ENCODE data around the gene CCDC78. TPM values are rescaled to one million over a fixed set of nuclear protein-coding genes. Genes with fewer than 3 reads are reported as not detected.

CCDC78 gene
- total and polyA plus RNA-seq, 2 of the 13 experiments (the other 11 are each of a cell fraction or from before 2014, with no cell fraction given): 0.53 to 1.5 TPM

DNA sequence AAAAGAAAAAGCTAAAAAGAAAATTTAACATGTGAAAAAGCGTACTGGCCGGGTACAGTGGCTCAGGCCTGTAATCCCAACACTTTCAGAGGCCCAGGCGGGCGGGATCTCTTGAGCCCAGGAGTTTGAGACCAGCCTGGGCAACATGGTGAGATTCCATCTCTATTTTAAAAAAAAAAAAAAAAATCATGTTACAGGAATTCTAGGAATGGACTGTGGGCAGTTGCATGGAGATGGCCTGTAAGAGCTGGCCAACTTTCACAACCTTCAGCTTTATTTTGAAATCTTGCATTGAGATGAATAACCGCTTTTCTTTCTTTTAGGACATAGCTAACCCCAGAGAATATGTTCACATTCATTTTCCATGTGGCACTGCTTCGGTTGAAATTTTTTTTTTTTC, 22.8 kb upstream of the CCDC78 start:
- H3K4me2 ChIP-seq (ENCODE audit: low read depth, low read length): no peak overlapping the region
- H3K4me1 ChIP-seq (ENCODE audit: insufficient read depth, low read length): peaks cover 11% of the 10 kb centered on the region
- intact Hi-C loops (cut with micrococcal nuclease; ENCODE audit: unreplicated experiment): no loop called here
- in situ Hi-C loops (cut with HindIII; ENCODE audit: extremely low pct_ligation_motif_present, low pct_unique_long_range_greater_than_20kb): no loop called here
- BruUV-seq (replicated peaks): no TSS peak
- POLR2A ChIA-PET: interaction anchor here (1.0 to 1.2 kb wide), 2 partner anchors 8 to 12 kb away, joined by 4 read pairs; partner anchors contain the start of genes CIAO3 and MSLN
- no peaks in the 10 kb centered on the region for H3K9me3 ChIP-seq (ENCODE audit: low read length)
- no peak overlapping the region for H3K4me3 ChIP-seq (replicated peaks in 1 of 3; ENCODE audit: insufficient read depth in 1 of 3, low read depth in 2 of 3, low read length in 3 of 3)
- no peaks in the 10 kb centered on the region for H4K20me1 ChIP-seq (ENCODE audit: insufficient read depth, low read length)
- no peak overlapping the region for H3K27ac ChIP-seq (ENCODE audit: extremely low read length, insufficient read depth, low read length)
- FAIRE-seq: no peak
- no peak overlapping the region for H3K9ac ChIP-seq (ENCODE audit: insufficient read depth, low read depth, low read length)
- no peak overlapping the region for H2AFZ ChIP-seq (ENCODE audit: low read length)
- H3K36me3 ChIP-seq (replicated peaks in 1 of 2; ENCODE audit: control insufficient read depth in 1 of 2, insufficient read depth in 2 of 2, low read length in 2 of 2): no peaks in the 10 kb centered on the region
- WGBS (ENCODE audit: low lambda C conversion rate): 18% methylated on average over 6 of the region's 6 CpGs
- no peak for DNase-seq (ENCODE audit: low spot score)
- ATAC-seq: no peak
- no peaks in the 10 kb centered on the region for H3K79me2 ChIP-seq (ENCODE audit: insufficient read depth, low read length)
- TF ChIP-seq ZSCAN20 (CRISPR knock-in tag; IDR thresholded peaks at IDR 0.05; ENCODE audit: borderline replicate concordance) (no peak), CEBPB (IDR thresholded peaks at IDR 0.05; ENCODE audit: borderline replicate concordance, low read depth, low read length) (0 out of 2 replicates have a peak, but pooled peaks have one; percentile 34)
- CTCF ChIA-PET (ENCODE audit: low intra/inter-chr PET ratio, low total read pairs): no interaction called here
- H3K27me3 ChIP-seq (ENCODE audit: control insufficient read depth in 1 of 2, insufficient read depth in 2 of 2, low read length in 2 of 2): peaks cover 5 to 43% of the 10 kb centered on the region in 2 experiments; a peak in 4 of 5 replicates

DNA sequence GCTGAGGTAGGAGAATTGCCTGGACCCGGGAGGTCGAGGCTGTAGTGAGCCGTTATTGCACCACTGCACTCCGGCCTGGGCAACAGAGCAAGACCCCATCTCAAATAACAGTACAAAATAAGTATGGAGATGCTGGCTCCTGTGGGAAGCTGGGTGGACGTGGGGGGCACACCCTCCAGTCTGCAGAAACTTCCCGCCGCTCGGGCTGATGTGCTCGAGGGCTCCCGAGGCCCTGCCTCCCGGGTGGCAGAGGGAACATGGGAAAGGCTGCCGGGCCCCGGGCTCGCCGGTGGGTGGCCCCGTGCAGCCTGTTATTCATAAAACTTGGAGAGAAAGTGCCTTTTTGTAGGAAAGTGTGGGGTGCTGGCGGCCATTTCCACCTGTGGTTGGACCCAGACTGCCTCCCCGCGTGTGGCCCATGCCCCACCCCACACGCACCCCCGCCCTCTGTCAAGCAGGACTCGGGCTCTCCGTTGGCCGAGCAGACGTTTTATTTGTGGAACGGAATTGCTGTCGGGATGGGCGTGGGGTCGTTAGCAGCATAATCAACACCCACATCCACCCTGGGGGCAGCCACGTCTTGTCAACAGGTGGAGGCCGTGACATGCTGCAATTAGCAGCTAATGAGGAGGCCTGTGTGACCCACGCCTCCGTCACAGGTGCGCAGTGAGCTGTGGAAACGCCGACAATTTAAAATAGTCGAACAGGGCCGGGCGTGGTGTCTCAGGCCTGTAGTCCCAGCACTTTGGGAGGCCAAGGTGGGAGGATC, 21.9 kb upstream of the CCDC78 start:
- in situ Hi-C loops (cut with HindIII; ENCODE audit: extremely low pct_ligation_motif_present, low pct_unique_long_range_greater_than_20kb) (no loop called here), intact Hi-C loops (cut with micrococcal nuclease; ENCODE audit: unreplicated experiment) (no loop called here)
- Histone ChIP-seq H3K79me2 (ENCODE audit: insufficient read depth, low read length) (no peaks in the 10 kb centered on the region), H2AFZ (ENCODE audit: low read length) (no peak overlapping the region), H3K4me1 (ENCODE audit: insufficient read depth, low read length) (peaks cover 11% of the 10 kb centered on the region), H3K9ac (ENCODE audit: insufficient read depth, low read depth, low read length) (no peak overlapping the region), H3K4me3 (replicated peaks in 1 of 3; ENCODE audit: insufficient read depth in 1 of 3, low read depth in 2 of 3, low read length in 3 of 3) (no peak overlapping the region), H3K27me3 (ENCODE audit: control insufficient read depth in 1 of 2, insufficient read depth in 2 of 2, low read length in 2 of 2) (peaks cover 5 to 38% of the 10 kb centered on the region in 2 experiments; a peak in 4 of 5 replicates), H3K4me2 (ENCODE audit: low read depth, low read length) (no peak overlapping the region), H4K20me1 (ENCODE audit: insufficient read depth, low read length) (no peaks in the 10 kb centered on the region), H3K27ac (ENCODE audit: extremely low read length, insufficient read depth, low read length) (no peak overlapping the region), H3K9me3 (ENCODE audit: low read length) (no peaks in the 10 kb centered on the region), H3K36me3 (replicated peaks in 1 of 2; ENCODE audit: control insufficient read depth in 1 of 2, insufficient read depth in 2 of 2, low read length in 2 of 2) (no peaks in the 10 kb centered on the region)
- no peak for FAIRE-seq
- no peak for ATAC-seq
- no TSS peak for BruUV-seq (replicated peaks)
- WGBS (ENCODE audit: low lambda C conversion rate): 60% methylated on average over 32 of the region's 39 CpGs
- DNase-seq (ENCODE audit: low spot score): no peak
- POLR2A ChIA-PET: no interaction called here
- CTCF ChIA-PET (ENCODE audit: low intra/inter-chr PET ratio, low total read pairs): no interaction called here
- no peak for TF ChIP-seq PAF1 (CRISPR knock-in tag; IDR thresholded peaks at IDR 0.05)
- TF ChIP-seq CENPX (CRISPR knock-in tag; IDR thresholded peaks at IDR 0.05): no peak
- no peak for TF ChIP-seq NCOA2 (CRISPR knock-in tag; IDR thresholded peaks at IDR 0.05)
- no peak for TF ChIP-seq CREB1 (IDR thresholded peaks at IDR 0.05)
- no peak for TF ChIP-seq CREB1 (CRISPR knock-in tag; IDR thresholded peaks at IDR 0.05)
- TF ChIP-seq SRF (IDR thresholded peaks at IDR 0.05; ENCODE audit: low read depth, low read length): no peak
- no peak for TF ChIP-seq ZNF7 (CRISPR knock-in tag; IDR thresholded peaks at IDR 0.05)
- no peak for TF ChIP-seq RXRB (CRISPR knock-in tag; IDR thresholded peaks at IDR 0.05; ENCODE audit: borderline replicate concordance)
- TF ChIP-seq, protein P1, sequence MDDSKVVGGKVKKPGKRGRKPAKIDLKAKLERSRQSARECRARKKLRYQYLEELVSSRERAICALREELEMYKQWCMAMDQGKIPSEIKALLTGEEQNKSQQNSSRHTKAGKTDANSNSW (CRISPR knock-in tag; IDR thresholded peaks at IDR 0.05; ENCODE audit: borderline replicate concordance): no peak
- no peak for TF ChIP-seq HNRNPH1 (optimal IDR thresholded peaks at IDR 0.05; ENCODE audit: low read depth, low read length)
- no peak for TF ChIP-seq ZFP36L2 (CRISPR knock-in tag; IDR thresholded peaks at IDR 0.05)
- no peak for TF ChIP-seq MED8 (CRISPR knock-in tag; IDR thresholded peaks at IDR 0.05; ENCODE audit: insufficient replicate concordance)
- TF ChIP-seq, protein P2, sequence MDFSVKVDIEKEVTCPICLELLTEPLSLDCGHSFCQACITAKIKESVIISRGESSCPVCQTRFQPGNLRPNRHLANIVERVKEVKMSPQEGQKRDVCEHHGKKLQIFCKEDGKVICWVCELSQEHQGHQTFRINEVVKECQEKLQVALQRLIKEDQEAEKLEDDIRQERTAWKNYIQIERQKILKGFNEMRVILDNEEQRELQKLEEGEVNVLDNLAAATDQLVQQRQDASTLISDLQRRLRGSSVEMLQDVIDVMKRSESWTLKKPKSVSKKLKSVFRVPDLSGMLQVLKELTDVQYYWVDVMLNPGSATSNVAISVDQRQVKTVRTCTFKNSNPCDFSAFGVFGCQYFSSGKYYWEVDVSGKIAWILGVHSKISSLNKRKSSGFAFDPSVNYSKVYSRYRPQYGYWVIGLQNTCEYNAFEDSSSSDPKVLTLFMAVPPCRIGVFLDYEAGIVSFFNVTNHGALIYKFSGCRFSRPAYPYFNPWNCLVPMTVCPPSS (IDR thresholded peaks at IDR 0.05): no peak
- TF ChIP-seq, protein P3, sequence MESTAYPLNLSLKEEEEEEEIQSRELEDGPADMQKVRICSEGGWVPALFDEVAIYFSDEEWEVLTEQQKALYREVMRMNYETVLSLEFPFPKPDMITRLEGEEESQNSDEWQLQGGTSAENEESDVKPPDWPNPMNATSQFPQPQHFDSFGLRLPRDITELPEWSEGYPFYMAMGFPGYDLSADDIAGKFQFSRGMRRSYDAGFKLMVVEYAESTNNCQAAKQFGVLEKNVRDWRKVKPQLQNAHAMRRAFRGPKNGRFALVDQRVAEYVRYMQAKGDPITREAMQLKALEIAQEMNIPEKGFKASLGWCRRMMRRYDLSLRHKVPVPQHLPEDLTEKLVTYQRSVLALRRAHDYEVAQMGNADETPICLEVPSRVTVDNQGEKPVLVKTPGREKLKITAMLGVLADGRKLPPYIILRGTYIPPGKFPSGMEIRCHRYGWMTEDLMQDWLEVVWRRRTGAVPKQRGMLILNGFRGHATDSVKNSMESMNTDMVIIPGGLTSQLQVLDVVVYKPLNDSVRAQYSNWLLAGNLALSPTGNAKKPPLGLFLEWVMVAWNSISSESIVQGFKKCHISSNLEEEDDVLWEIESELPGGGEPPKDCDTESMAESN (CRISPR knock-in tag; conservative IDR thresholded peaks at IDR 0.05): no peak
- TF ChIP-seq MIER2 (CRISPR knock-in tag; IDR thresholded peaks at IDR 0.05): no peak
